HEK293 (cell line): Measurements from ENCODE around the gene ZDHHC3.

Experiments used
- CTCF ChIA-PET: fragments of 350-600 bp; formaldehyde crosslinking; extraction: SDS; loops from one replicate; lab custom pipeline; 2021; ENCODE audit warnings: antibody characterized with exemption; lab: Yijun Ruan, JAX
- POLR2A ChIA-PET: fragments of 300-600 bp; formaldehyde crosslinking; extraction: SDS; loops from one replicate; lab custom pipeline; 2020; ENCODE audit warnings: antibody characterized with exemption, inconsistent platforms; lab: Yijun Ruan, JAX
- H3K27ac ChIP-seq: fragments of 200-500 bp; sonication (Bioruptor generic); 2 replicates; pipeline ENCODE4 v1.5.1; 2014; ENCODE audit warnings: low read depth, low read length, control low read depth, inconsistent platforms; ENCODE audit errors: extremely low read depth
- H3K36me3 ChIP-seq, 2 experiments: fragments of 200-500 bp in 1 of 2; sonication (Bioruptor generic) in 1 of 2; 1 replicate in 1 of 2; 2 replicates in 1 of 2; pipeline ENCODE4 v1.5.1; 2014 to 2017; ENCODE audit warnings: inconsistent platforms in 2 of 2, low read length in 2 of 2; ENCODE audit not compliant: control insufficient read depth in 2 of 2, insufficient read depth in 1 of 2
- H3K4me1 ChIP-seq: fragments of 200-500 bp; sonication (Bioruptor generic); 2 replicates; pipeline ENCODE4 v1.5.1; 2014; ENCODE audit warnings: mild to moderate bottlenecking, low read length, inconsistent platforms; ENCODE audit not compliant: control insufficient read depth, insufficient read depth
- H3K4me3 ChIP-seq: 2 replicates; pipeline ENCODE4 v1.5.1; 2011; ENCODE audit warnings: low read depth, mild to moderate bottlenecking, control low read depth, low read length, moderate library complexity
- H3K9me3 ChIP-seq: fragments of 200-500 bp; sonication (Bioruptor generic); 2 replicates; pipeline ENCODE4 v1.5.1; 2014; ENCODE audit warnings: low read depth, low read length, inconsistent platforms; ENCODE audit not compliant: control insufficient read depth, insufficient read depth
- BCL11A ChIP-seq: fragments of 450-650 bp; formaldehyde crosslinking; IDR thresholded peaks from 2 replicates; pipeline ENCODE4 v1.5.1; 2016; ENCODE audit warnings: low read depth, missing biosample characterization, missing genetic modification characterization
- ELK4 ChIP-seq: IDR thresholded peaks from 2 replicates; pipeline ENCODE4 v1.6.1; 2011; ENCODE audit warnings: mild to moderate bottlenecking, low read depth, low read length, borderline replicate concordance
- INSM2 ChIP-seq: fragments of 450-650 bp; formaldehyde crosslinking; IDR thresholded peaks from 2 replicates; pipeline ENCODE4 v1.5.1; 2016; ENCODE audit warnings: missing biosample characterization, missing genetic modification characterization
- PRDM2 ChIP-seq: fragments of 450-650 bp; formaldehyde crosslinking; IDR thresholded peaks from 2 replicates; pipeline ENCODE4 v1.5.1; 2016; ENCODE audit warnings: missing biosample characterization, missing genetic modification characterization, borderline replicate concordance
- SP7 ChIP-seq: fragments of 450-650 bp; formaldehyde crosslinking; IDR thresholded peaks from 2 replicates; pipeline ENCODE4 v1.5.1; 2016; ENCODE audit warnings: missing biosample characterization, missing genetic modification characterization
- ZBTB17 ChIP-seq: fragments of 450-650 bp; formaldehyde crosslinking; IDR thresholded peaks from 2 replicates; pipeline ENCODE4 v1.5.1; 2016; ENCODE audit warnings: missing biosample characterization, missing genetic modification characterization
- ZIC2 ChIP-seq: fragments of 450-650 bp; formaldehyde crosslinking; IDR thresholded peaks from 2 replicates; pipeline ENCODE4 v1.5.1; 2016; ENCODE audit warnings: missing biosample characterization, missing genetic modification characterization
- ZNF140 ChIP-seq: fragments of 450-650 bp; formaldehyde crosslinking; IDR thresholded peaks from 2 replicates; pipeline ENCODE4 v1.5.1; 2016; ENCODE audit warnings: missing biosample characterization, missing genetic modification characterization
- ZNF202 ChIP-seq: fragments of 450-650 bp; formaldehyde crosslinking; IDR thresholded peaks from 2 replicates; pipeline ENCODE4 v1.5.1; 2016; ENCODE audit warnings: missing biosample characterization, missing genetic modification characterization, borderline replicate concordance
- ZNF221 ChIP-seq: fragments of 450-650 bp; formaldehyde crosslinking; IDR thresholded peaks from 2 replicates; pipeline ENCODE4 v1.5.1; 2017; ENCODE audit warnings: missing biosample characterization, missing genetic modification characterization, borderline replicate concordance
- ZNF311 ChIP-seq: fragments of 450-650 bp; formaldehyde crosslinking; IDR thresholded peaks from 2 replicates; pipeline ENCODE4 v1.5.1; 2017; ENCODE audit warnings: missing biosample characterization, missing genetic modification characterization, borderline replicate concordance
- ZNF335 ChIP-seq: fragments of 450-650 bp; formaldehyde crosslinking; conservative IDR thresholded peaks from 2 replicates; pipeline ENCODE4 v1.5.1; 2016; ENCODE audit warnings: missing biosample characterization, missing genetic modification characterization
- ZNF404 ChIP-seq: fragments of 450-650 bp; formaldehyde crosslinking; IDR thresholded peaks from 2 replicates; pipeline ENCODE4 v1.5.1; 2017; ENCODE audit warnings: missing biosample characterization, missing genetic modification characterization
- ZNF433 ChIP-seq: fragments of 450-650 bp; formaldehyde crosslinking; IDR thresholded peaks from 2 replicates; pipeline ENCODE4 v1.5.1; 2016; ENCODE audit warnings: missing biosample characterization, missing genetic modification characterization, low read depth
- ZNF544 ChIP-seq: fragments of 450-650 bp; formaldehyde crosslinking; IDR thresholded peaks from 2 replicates; pipeline ENCODE4 v1.5.0; 2017; ENCODE audit warnings: missing biosample characterization, missing genetic modification characterization
- ZNF548 ChIP-seq: fragments of 450-650 bp; formaldehyde crosslinking; IDR thresholded peaks from 2 replicates; pipeline ENCODE4 v1.5.1; 2016; ENCODE audit warnings: missing biosample characterization, missing genetic modification characterization
- ZNF654 ChIP-seq: fragments of 450-650 bp; formaldehyde crosslinking; IDR thresholded peaks from 2 replicates; pipeline ENCODE4 v1.5.1; 2016; ENCODE audit warnings: low read depth, missing biosample characterization, missing genetic modification characterization
- ZNF701 ChIP-seq: fragments of 450-650 bp; formaldehyde crosslinking; IDR thresholded peaks from 2 replicates; pipeline ENCODE4 v1.5.1; 2016; ENCODE audit warnings: missing biosample characterization, missing genetic modification characterization
- ZNF707 ChIP-seq: fragments of 450-650 bp; formaldehyde crosslinking; IDR thresholded peaks from 2 replicates; pipeline ENCODE4 v1.5.1; 2016; ENCODE audit warnings: missing biosample characterization, missing genetic modification characterization
- ZNF776 ChIP-seq: fragments of 450-650 bp; formaldehyde crosslinking; IDR thresholded peaks from 2 replicates; pipeline ENCODE4 v1.5.0; 2017; ENCODE audit warnings: missing biosample characterization, missing genetic modification characterization, borderline replicate concordance
- ZNF792 ChIP-seq: fragments of 450-650 bp; formaldehyde crosslinking; IDR thresholded peaks from 2 replicates; pipeline ENCODE4 v1.5.1; 2016; ENCODE audit warnings: missing biosample characterization, missing genetic modification characterization

ZDHHC3 gene

GRCh38 chr3:44932986-44933944, 42.7 kb downstream of the ZDHHC3 start (continued):
- no peak for TF ChIP-seq ZNF433
- TF ChIP-seq ZNF544 (tag by site-specific recombination) = no peak
- TF ChIP-seq, all 188 proteins: peak for 0

GRCh38 chr3:44932271-44932670, 43.7 kb downstream of the ZDHHC3 start:
- POLR2A ChIA-PET = no interaction called here
- Histone ChIP-seq H3K4me1 (no peaks in the 10 kb centered on the region), H3K36me3 (peaks cover 0 to 68% of the 10 kb centered on the region in 2 experiments; a peak in 1 of 3 replicates)
- no peak for TF ChIP-seq ZBTB17 (tag by site-specific recombination)
- no peak for TF ChIP-seq ZNF221 (tag by site-specific recombination)
- no peak for TF ChIP-seq ZNF707 (tag by site-specific recombination)
- TF ChIP-seq ZIC2 = no peak
- TF ChIP-seq ZNF335 (tag by site-specific recombination) = no peak
- no peak for TF ChIP-seq INSM2 (tag by site-specific recombination)
- no peak for TF ChIP-seq ZNF776 (tag by site-specific recombination)
- no peak for TF ChIP-seq SP7 (tag by site-specific recombination)
- TF ChIP-seq ZNF140 (tag by site-specific recombination) = no peak
- no peak for TF ChIP-seq ZNF202 (tag by site-specific recombination)
- no peak for TF ChIP-seq ZNF701 (tag by site-specific recombination)
- TF ChIP-seq ZNF311 (tag by site-specific recombination) = no peak
- no peak for TF ChIP-seq ZNF548
- TF ChIP-seq, all 188 proteins: peak for 0
- CTCF ChIA-PET = no interaction called here
- no peak overlapping the region for H3K27ac ChIP-seq
- no peak overlapping the region for H3K4me3 ChIP-seq
- no peaks in the 10 kb centered on the region for H3K9me3 ChIP-seq

- TF ChIP-seq ZNF792 (tag by site-specific recombination) = no peak
- TF ChIP-seq, all 188 proteins: peak for 0
- H3K27ac ChIP-seq = no peak overlapping the region
- no peak overlapping the region for H3K4me3 ChIP-seq
- no peaks in the 10 kb centered on the region for H3K4me1 ChIP-seq
- ChIA-PET POLR2A (no interaction called here), CTCF (no interaction called here)
- H3K9me3 ChIP-seq = no peaks in the 10 kb centered on the region
- H3K36me3 ChIP-seq = peaks cover 0 to 72% of the 10 kb centered on the region in 2 experiments; a peak in 1 of 3 replicates
These were observed 44.2 kb downstream of the ZDHHC3 start for GRCh38 chr3:44931791-44932190.

GRCh38 chr3:44930911-44931310, 45.1 kb downstream of the ZDHHC3 start:
- no peaks in the 10 kb centered on the region for H3K9me3 ChIP-seq
- ChIA-PET CTCF (no interaction called here), POLR2A (no interaction called here)
- H3K36me3 ChIP-seq = peaks cover 0 to 80% of the 10 kb centered on the region in 2 experiments; a peak in 1 of 3 replicates
- no peak overlapping the region for H3K27ac ChIP-seq
- no peaks in the 10 kb centered on the region for H3K4me1 ChIP-seq
- H3K4me3 ChIP-seq = no peak overlapping the region
- TF ChIP-seq ZNF404 (tag by site-specific recombination) = no peak
- no peak for TF ChIP-seq BCL11A (tag by site-specific recombination)
- no peak for TF ChIP-seq ZNF654 (tag by site-specific recombination)
- TF ChIP-seq ELK4 = no peak
- no peak for TF ChIP-seq PRDM2 (tag by site-specific recombination)
